NCI-H748 treated with DMSO at 0.1 percent for 48 hours (cell line): ENCODE data around the gene COX20.

ENCODE experiments used
- DNase-seq: peaks from one replicate; lab custom pipeline; 2025; lab: John Stamatoyannopoulos, UW

COX20 gene

DNA sequence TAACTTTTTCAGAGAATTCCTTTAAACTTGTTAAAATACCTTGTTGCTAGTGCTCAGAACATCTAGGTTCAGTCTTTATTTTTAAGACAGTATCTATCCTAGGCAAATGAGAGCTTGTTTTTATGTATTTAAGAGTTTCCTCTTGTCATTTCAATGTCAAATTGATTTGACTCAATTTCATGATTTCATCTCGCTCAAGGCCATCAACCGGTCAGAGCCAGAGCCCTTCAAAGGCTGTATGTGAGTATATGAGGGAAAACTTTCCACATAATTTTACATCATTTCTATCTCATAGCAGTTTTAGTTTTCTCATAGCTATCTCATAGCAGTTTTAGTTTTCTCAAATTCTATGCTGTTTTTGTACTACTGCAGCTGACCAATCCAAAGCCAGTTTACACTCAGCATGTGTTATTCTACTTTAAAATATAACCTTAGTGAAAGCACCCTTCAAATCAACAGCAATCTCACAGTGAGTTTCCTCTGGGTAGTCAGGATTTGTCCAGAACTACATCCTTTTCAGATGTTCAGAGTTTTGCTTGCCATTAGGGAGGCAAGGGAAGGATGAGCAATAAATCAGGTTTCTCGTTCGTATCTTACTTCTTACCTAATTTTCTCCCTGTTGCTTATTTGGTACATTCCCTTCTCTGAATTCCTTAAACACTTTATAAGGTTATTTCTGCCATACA, 16.2 kb downstream of the COX20 start:
- no peak for DNase-seq

- no peak for DNase-seq
Observed at GRCh38 chr1:244852694-244853093, 17.2 kb downstream of the COX20 start.

- no peak for DNase-seq
Observed at GRCh38 chr1:244854166-244854565, 18.7 kb downstream of the COX20 start.

DNA sequence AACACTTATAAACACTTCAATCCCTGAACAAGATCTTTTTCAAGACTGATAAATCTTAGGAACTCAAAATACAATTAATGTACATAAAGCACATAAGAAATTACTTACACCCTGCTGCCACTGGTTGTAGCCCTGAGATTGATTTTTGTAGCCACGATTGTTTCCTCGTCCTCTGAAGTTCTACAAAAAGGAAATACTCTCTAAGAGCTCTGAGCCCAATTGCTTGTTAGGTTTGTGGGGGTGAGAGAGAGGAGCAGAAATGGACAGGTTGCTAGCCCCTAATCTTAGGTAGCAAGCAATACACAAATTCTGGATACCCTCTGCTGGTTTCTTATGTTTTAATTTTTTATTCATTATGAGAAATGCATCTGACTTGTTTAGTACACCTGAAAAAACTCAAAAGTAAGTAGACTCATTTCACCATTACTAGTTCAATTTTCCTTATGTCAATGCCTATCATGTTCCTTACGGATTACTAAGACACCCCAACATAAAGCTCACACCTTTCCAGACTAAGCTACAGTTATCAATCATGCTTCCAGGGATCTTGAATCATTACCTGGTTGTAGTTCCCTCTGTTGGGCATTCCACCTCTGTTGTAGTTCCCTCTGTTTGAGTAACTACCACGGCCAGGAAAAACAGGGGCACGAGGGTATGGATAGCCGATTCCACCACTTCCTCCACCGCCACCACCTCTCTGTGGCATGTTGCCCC, 19.6 kb downstream of the COX20 start:
- no peak for DNase-seq

GRCh38 chr1:244857761-244858160, 22.3 kb downstream of the COX20 start:
- DNase-seq, result no peak

DNA sequence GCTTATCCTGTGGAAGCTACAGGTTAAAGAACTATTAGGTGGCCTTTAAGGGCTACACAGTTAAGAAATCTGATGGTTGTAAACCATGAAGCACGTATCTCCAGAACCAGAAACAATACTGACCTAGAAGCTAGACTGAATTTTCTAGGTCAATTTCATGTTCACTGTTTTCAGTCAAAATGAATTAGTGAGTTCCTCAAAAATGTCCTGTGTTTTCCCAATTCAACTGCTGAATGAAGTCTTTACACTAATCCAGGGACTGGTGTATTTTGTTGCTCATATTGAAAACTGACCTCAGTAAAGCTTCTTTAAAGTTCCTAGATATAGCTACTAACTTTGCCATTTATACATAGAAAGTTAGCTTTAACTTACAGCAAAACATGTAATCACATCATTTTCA, 22.9 kb downstream of the COX20 start:
- DNase-seq, result no peak

DNA sequence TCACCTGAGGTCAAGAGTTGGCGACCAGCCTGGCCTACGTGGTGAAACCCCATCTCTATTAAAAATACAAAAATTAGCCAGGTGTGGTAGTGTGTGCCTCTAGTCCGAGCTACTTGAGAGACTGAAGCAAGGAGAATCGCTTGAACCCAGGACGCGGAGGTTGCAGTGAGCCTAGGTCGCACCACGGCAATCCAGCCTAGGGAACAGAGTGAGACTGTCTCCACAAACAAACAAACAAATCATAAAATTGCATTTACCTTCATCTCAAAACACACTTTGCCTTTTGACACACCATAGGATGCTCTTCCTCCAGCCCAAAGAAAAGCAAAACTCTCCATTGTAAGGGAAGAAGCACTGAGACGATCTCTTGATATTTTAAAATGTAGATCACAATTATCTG, 24.6 kb downstream of the COX20 start:
- DNase-seq, result no peak

GRCh38 chr1:244860914-244861610, 25.6 kb downstream of the COX20 start:
- DNase-seq, result no peak

DNA sequence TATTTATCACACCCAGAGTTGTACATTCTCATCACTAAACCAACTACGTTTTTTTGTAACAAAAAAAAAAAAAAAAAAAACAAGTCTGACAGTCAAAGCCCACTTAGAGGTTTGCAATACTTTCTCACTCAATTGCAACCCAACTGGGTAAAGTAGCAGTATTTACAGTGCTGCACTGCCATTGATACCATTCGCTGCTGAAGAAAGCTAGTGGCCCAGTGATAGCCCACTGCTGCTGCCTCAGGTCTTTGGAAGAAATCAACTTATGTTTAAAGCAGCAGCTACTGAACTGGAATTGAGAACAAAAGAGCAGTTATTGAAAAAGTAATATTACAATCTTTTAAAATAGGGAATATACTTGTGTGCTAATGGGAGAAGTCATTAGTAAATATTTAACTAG, 26.2 kb downstream of the COX20 start:
- DNase-seq, result no peak

GRCh38 chr1:244862354-244862698, 26.9 kb downstream of the COX20 start:
- DNase-seq, result no peak

DNA sequence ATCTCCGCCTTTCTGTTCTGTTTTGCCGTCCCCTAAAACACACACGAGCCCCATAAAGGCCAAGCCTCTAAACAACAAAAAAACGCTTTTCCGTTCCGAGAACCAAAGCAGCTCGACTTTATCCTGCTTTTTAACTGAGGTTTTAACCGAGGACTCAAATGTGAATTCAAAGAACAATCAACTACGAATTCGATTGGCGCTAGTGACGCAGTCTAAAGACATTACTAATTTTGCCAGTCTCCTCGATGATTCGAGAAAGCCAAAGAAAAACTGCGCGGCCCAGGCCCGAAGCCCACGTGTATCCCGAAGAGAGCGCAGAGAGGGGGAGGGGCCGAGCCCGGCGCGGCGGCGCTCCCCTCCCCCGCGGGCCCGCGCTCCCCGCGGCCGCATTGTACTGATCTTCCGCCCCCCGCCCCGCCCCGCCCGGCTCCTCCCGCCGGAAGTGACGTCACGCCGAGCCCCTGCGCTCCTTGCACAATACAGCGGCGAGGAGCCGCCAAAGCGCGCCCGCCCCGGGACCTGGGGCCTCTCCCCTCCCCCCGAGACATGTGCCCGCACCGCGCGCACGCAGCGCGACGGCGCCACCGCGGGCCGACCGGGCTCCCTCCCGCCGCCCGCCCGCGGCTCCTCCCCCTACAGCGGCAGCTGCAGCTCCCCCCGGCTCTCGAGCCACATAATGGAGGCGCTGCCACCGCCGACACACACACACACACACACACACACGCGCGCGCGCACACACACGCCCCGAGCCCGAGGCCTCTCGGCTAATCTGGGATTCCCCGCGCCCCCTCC, 27.4 kb downstream of the COX20 start:
- DNase-seq, result peak; percentile 56

DNA sequence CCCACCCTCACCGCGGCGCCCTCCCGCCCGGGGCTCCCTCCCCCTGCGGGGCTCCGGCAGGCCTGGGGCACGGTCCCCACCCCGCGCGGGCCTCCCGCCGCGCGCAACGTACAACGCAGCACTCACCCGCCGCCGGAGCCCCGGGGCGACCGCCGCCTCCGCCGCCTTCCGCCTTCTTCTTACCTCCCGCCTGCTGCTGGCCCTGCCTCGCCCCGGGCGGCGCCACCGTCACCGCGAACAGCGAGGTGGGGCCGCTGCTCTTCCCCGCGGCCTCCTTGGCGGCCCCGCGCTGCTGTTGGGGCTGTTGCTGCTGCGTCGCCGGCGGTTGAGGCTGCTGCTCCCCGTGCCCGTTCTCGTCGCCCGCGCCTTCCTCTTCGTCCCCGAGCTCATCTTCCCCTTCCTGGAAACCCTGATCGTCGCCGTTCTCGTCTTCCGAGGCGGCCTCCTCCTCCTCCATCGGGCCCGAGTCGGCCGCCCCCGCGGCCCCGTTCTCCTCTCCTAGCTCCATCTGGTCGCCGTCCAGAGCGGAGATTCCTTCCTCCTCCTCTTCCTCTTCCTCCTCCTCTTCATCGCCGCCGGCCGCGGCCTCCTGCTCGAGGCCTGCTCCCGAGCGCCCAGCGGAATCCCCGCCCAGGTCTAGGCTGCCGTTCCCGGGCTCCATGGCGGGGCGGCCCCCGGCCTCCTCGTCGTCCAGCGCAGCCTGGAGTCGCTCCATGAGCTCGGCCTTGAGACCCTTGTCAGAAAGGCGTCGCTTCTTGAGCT, 28.2 kb downstream of the COX20 start:
- peak; percentile 21 for DNase-seq

- peak; percentile 87 for DNase-seq
Observed at GRCh38 chr1:244864253-244865027, 29.0 kb downstream of the COX20 start, which contains the start of gene HNRNPU. Gene HNRNPU, minus strand, starts transcription at chr1:244864543. Its CDS starts 236 bp downstream, at chr1:244864307.

- DNase-seq, result peak; percentile 49
Observed at GRCh38 chr1:244865028-244865371, 29.5 kb downstream of the COX20 start.

DNA sequence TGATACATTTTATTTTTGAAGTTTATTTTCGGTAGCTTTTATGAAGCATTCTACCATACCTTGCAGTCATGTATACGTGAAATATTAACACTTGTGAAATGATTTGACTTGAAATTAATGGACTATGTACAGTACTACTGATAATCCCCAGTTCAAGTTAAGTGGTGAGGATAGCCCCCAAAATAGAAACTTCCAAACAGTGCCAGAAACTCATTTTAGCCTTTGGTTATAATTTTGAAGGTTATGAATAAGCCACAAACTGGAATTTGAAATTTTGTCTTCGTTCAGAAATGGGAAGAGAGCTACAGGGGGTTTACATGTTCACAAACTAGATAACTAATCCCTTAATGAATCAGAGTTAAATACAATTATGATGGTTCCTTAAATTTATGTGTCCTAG, 30.4 kb downstream of the COX20 start:
- DNase-seq, result no peak

- DNase-seq, result no peak
Observed at GRCh38 chr1:244866355-244866754, 30.9 kb downstream of the COX20 start.

DNA sequence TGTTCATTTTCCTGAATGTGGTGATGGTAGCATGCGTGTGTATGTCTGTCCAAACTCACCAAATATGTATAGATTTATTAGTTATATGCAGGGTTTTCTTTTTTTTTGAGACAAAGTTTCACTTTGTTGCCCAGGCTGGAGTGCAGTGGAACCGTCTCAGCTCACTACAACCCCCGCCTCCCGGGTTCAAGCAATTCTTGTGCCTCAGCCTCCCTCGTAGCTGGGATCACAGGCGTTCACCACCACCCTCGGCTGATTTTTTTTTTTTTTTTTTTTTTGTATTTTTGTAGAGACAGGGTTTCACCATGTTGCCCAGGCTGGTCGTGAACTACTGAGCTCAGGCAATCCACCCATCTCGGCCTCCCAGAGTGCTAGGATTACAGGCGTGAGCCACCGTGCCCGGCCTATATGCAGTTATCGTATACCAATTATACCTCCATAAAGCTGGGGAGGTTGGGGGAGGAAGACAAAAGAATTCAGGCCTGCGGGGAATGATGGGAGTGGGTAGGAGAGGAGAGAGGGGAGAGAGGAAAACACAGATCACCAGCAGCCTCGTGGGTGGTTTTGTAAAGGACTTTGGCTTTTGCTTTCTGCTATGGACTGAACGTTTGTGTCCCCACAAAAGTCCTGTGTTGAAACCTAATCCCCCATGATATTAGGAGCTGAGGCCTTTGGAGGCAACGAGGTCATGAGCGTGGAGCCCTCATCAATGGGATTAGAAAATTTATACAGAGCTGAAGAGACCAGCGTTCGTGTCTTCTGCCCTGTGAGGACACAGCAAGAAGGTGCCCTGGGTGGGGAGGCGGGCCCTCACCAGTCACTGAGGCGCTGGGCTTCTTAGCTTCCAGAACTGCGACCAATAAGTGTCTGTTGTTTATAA, 33.3 kb downstream of the COX20 start:
- DNase-seq, result no peak

DNA sequence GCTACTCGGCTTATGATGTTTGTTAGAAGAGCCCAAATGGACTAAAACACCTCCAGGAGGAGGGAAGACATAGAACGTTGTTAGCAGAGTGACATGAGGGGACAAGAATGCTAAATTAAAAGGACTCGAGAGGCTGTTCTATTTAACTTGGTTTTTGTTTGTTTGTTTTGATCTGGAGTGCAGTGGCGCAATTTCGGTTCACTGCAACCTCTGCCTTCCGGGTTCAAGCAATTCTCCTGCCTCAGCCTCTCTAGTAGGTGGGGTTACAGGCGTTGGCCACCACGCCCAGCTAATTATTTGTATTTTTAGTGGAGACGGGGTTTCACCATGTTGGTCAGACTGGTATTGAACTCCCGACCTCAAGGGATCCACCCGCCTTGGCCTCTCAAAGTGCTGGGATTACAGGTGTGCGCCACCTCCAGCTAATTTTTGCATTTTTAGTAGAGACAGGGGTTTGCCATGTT, 33.9 kb downstream of the COX20 start:
- no peak for DNase-seq

- DNase-seq, result no peak
Observed at GRCh38 chr1:244869950-244870349, 34.5 kb downstream of the COX20 start.
